ENCODE data around the gene PIP5KL1.

Gene PIP5KL1

DNA sequence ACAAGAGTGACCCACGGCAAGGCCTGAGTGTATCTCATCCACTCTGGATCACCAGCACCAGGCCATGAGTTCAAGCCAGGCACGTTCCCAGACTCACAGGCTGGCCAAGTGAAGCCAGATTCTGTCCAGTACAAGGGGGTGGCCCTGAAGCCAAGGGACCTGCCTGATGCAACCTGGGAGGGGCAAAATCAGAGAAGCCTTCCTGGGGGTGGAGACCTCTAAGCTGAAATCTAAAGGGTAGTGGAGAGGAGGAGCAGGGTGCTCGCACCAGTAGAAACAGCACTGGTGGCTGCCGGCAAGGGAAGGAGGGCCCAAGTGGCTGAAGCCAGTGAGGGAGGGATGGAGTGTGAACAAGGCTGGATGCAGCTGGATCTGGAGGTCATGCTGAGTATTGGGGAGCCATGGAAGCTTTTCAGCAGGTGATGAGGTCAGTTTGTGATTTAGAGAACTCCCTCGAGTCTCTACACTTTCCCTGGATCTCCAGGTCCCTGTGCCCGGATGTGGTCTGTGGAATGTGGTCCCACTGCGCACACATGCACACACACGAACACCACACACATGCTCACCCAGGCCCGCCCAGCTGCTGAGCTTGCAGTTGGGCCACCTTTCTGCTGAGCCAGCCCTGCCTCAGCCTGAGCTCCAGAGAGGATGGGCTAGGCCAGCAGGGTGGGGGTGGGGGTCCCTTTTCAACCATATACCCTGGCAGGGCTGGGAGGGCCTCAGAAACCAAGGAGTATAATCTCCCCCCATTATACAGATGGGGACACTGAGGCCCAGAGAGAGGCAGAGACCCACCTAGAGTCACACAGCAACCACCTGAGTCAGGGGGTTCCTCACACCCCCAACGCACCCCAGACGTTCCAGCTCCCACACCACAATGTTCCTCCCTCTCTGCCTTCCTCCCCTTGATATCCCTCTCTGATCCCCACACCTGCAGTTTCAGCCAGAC is 1.6 kb downstream of the PIP5KL1 start:
- TF ChIP-seq, protein P1, sequence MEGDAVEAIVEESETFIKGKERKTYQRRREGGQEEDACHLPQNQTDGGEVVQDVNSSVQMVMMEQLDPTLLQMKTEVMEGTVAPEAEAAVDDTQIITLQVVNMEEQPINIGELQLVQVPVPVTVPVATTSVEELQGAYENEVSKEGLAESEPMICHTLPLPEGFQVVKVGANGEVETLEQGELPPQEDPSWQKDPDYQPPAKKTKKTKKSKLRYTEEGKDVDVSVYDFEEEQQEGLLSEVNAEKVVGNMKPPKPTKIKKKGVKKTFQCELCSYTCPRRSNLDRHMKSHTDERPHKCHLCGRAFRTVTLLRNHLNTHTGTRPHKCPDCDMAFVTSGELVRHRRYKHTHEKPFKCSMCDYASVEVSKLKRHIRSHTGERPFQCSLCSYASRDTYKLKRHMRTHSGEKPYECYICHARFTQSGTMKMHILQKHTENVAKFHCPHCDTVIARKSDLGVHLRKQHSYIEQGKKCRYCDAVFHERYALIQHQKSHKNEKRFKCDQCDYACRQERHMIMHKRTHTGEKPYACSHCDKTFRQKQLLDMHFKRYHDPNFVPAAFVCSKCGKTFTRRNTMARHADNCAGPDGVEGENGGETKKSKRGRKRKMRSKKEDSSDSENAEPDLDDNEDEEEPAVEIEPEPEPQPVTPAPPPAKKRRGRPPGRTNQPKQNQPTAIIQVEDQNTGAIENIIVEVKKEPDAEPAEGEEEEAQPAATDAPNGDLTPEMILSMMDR (IDR thresholded peaks at IDR 0.05; ENCODE audit: borderline replicate concordance, insufficient read depth, low read depth, low read length) = no peak
- no peak overlapping the region for H3K4me3 ChIP-seq (ENCODE audit: low read depth, low read length)

DNA sequence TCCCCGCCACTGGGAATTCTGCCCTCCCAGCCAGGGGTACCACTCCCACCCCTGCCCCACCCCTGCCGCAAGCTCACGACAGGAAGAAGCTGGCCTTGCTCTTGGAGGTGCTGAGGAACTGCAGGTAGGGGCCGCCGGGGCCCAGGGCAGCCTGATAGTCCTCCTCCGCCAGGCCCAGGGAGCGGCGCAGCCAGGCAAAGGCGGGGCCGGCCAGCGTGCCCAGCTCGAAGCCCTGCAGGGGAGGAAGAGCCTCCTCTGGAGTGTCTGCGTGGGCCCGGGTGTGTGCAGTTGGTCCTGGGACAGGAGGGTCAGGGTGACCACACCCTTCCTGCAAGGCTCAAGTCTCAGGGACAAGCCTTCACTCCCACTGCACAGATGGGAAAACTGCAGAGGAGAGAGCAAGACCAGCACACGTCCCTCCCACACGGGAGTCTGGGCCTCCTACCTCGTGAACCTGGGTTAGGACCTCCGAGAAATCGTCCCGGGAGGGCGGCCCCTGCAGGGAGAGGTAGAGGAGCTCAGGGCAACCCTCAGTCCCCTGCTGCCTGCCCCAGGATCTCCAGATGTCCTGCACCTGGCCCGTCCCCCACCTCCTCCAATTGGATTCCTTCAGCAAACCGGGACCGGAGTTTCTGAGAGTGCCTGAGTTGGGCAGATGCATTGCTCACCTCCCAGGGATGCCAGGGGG is 2.4 kb downstream of the PIP5KL1 start:
- no peak overlapping the region for H3K4me3 ChIP-seq (ENCODE audit: low read depth, low read length)
- TF ChIP-seq, protein P1 (IDR thresholded peaks at IDR 0.05; ENCODE audit: borderline replicate concordance, insufficient read depth, low read depth, low read length) = no peak

DNA sequence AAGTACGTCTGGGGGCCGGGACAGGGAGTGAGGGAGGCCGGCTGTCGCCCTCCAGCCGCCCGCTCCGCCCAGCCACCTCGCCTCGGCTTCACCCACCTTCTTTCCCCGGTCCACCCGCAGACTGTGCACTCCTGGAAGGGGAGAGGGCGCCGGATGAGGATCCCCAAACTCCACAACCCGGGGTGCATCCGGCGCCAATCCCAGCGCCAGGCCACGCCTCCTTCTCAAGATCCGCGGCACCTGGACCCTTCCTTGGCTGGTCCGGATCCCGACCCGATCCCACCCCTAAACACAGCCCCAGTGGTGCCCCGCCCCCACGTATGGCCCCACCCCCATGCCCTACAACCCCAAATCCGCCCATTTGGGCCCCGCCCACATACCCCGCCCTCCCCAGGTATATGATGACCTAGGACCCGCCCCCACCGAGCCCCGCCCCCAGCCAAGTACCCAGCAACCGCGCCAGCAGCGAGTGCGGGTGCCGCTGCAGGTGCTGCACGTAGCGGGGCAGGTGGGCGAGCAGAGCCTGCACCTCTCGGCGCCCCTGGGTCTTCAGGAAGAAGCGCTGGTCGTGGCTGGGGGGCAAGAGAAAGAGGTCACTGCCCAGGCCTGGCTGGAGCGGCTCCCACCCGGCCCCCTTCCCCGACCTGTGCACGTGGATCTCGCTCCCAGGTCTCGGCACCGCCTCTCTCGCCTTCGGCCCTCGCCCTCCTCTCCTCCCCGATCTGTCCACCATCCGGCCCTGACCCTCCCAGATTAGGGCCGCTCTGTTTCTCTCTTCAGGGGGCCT is 3.2 kb downstream of the PIP5KL1 start:
- TF ChIP-seq, protein P1 (IDR thresholded peaks at IDR 0.05; ENCODE audit: borderline replicate concordance, insufficient read depth, low read depth, low read length) = no peak
- peak overlapping the region; percentile 37 for H3K4me3 ChIP-seq (ENCODE audit: low read depth, low read length)

DNA sequence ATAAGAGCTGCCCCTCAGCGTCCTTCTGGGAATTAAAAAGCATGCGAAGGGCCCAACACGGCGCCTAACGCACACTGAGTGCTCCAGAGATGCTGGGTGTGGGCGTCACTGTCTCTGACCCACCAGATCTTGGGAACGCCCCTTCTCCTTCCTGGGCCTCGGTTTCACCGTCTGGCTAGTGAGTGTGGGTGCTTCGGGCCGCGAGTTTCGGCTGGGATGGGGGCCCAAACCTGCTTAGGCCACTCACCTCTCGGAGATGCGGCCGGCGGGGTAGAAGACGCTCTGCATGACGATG is 3.7 kb downstream of the PIP5KL1 start:
- TF ChIP-seq, protein P1 (IDR thresholded peaks at IDR 0.05; ENCODE audit: borderline replicate concordance, insufficient read depth, low read depth, low read length) = no peak
- peak overlapping the region; percentile 37 for H3K4me3 ChIP-seq (ENCODE audit: low read depth, low read length)

DNA sequence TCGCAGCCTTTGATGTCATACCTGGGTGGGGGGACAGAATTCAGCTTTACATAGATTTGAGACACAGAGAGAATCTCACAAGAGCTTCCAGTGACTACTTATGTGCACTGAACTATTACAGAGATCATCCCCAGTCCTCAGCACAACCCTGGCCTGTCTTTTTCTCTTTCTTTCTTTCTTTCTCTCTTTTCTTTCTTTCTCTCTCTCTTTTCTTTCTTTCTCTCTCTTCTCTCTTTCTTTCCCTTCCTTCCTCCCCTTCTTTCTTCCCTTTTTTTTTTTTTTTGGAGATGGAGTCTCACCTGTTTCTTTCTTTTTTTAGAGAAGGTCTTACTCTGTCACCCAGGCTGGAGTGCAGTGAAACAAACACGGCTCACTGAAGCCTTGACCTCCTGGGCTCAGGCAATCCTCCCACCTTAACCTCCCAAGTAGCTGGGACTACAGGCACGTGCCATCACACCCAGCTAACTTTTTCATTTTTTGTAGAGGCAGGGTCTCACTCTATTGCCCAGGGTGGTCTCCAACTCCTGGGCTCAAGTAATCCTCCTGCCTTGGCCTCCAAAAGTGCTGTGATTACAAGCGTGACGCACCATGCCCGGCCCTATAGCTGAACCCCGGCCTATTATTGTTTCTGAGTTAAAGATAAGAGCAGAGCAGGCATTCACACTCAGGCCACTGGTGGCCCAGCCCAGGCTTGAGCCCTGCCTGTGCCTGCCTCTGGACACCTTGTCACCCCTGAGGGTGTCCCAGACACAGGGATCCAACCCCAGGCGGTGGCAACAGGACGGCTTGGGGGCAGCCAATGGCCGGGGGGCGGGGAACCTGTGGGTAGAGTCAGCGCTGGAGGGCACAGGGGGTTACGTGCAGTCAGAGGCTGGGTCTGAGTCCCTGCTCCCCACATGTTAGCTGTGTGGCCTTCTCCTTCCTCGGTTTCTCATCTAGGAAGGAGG is 4.3 kb downstream of the PIP5KL1 start:
- no peak overlapping the region for H3K4me3 ChIP-seq (ENCODE audit: low read depth, low read length)

More for the DNA sequence above, 4.3 kb downstream of the PIP5KL1 start:
- TF ChIP-seq, protein P1 (IDR thresholded peaks at IDR 0.05; ENCODE audit: borderline replicate concordance, insufficient read depth, low read depth, low read length) = no peak

Data from GM12875 (cell line).